Measurements from ENCODE around the gene OR2T2.
"Not testable (repeated sequence)": the region's sequence is repeated elsewhere in the genome, so short reads cannot be mapped to it uniquely, and the experiment has no call there.

The OR2T2 gene

GRCh38 chr1:248445399-248445798, at the start of gene OR2T2:
Gene OR2T2 (plus strand): TSS chr1:248445637. CDS start chr1:248452798, 7,161 bp downstream.
- not testable (repeated sequence) for DNase-seq (ENCODE audit: low read depth)

GRCh38 chr1:248402748-248403147, 42.7 kb upstream of the OR2T2 start, which contains the start of gene OR2T1:
Gene OR2T1 (plus strand): TSS chr1:248403048. CDS start chr1:248406148, 3,100 bp downstream.
- no peak for DNase-seq (ENCODE audit: low read depth)

GRCh38 chr1:248404024-248404423, 41.4 kb upstream of the OR2T2 start:
- DNase-seq (ENCODE audit: low read depth) = no peak

GRCh38 chr1:248406721-248407692, 38.4 kb upstream of the OR2T2 start:
- DNase-seq (ENCODE audit: low read depth) = no peak

GRCh38 chr1:248416226-248416625, 29.2 kb upstream of the OR2T2 start:
- no peak for DNase-seq (ENCODE audit: low read depth)

- DNase-seq (ENCODE audit: low read depth) = no peak
Measured at GRCh38 chr1:248417854-248418253, 27.6 kb upstream of the OR2T2 start.

- no peak for DNase-seq (ENCODE audit: low read depth)
Measured at GRCh38 chr1:248421384-248421783, 24.1 kb upstream of the OR2T2 start.

GRCh38 chr1:248427526-248428191, 17.8 kb upstream of the OR2T2 start:
- not testable (repeated sequence) for DNase-seq (ENCODE audit: low read depth)

GRCh38 chr1:248428192-248428533, 17.3 kb upstream of the OR2T2 start:
- DNase-seq (ENCODE audit: low read depth) = not testable (repeated sequence)

- DNase-seq (ENCODE audit: low read depth) = not testable (repeated sequence)
Measured at GRCh38 chr1:248431683-248432082, 13.8 kb upstream of the OR2T2 start.

GRCh38 chr1:248432201-248432600, 13.2 kb upstream of the OR2T2 start:
- not testable (repeated sequence) for DNase-seq (ENCODE audit: low read depth)

GRCh38 chr1:248433811-248434415, 11.5 kb upstream of the OR2T2 start:
- DNase-seq (ENCODE audit: low read depth) = not testable (repeated sequence)

- DNase-seq (ENCODE audit: low read depth) = not testable (repeated sequence)
Measured at GRCh38 chr1:248434913-248435312, 10.5 kb upstream of the OR2T2 start.

GRCh38 chr1:248436303-248436702, 9.1 kb upstream of the OR2T2 start:
- not testable (repeated sequence) for DNase-seq (ENCODE audit: low read depth)

GRCh38 chr1:248438668-248439067, 6.8 kb upstream of the OR2T2 start:
- DNase-seq (ENCODE audit: low read depth) = not testable (repeated sequence)

- not testable (repeated sequence) for DNase-seq (ENCODE audit: low read depth)
Measured at GRCh38 chr1:248439283-248439682, 6.2 kb upstream of the OR2T2 start.

GRCh38 chr1:248442500-248443277, 2.7 kb upstream of the OR2T2 start:
- not testable (repeated sequence) for DNase-seq (ENCODE audit: low read depth)

GRCh38 chr1:248444603-248445002, 834 bp upstream of the OR2T2 start:
- not testable (repeated sequence) for DNase-seq (ENCODE audit: low read depth)

- not testable (repeated sequence) for DNase-seq (ENCODE audit: low read depth)
Measured at GRCh38 chr1:248448409-248449074, 3.1 kb downstream of the OR2T2 start.

- not testable (repeated sequence) for DNase-seq (ENCODE audit: low read depth)
Measured at GRCh38 chr1:248449821-248450465, 4.5 kb downstream of the OR2T2 start.

Measured in stimulated activated CD8-positive, alpha-beta memory T cell treated with anti-CD3 and anti-CD28 coated beads, Interleukin-15, amount 100 ng/mL, for 24 hours (primary cell).